ENCODE measurements around the gene CCDC7.
"Not testable (repeated sequence)": the region's sequence is repeated elsewhere in the genome, so short reads cannot be mapped to it uniquely, and the experiment has no call there.

The CCDC7 gene

GRCh38 chr10:32538256-32538655 lies 92.3 kb downstream of the CCDC7 start:
- no peak overlapping the region for H3K4me3 ChIP-seq (ENCODE audit: low read depth, low read length)
- no peak for DNase-seq (ENCODE audit: low read depth)

GRCh38 chr10:32540691-32541470 lies 94.9 kb downstream of the CCDC7 start:
- DNase-seq (ENCODE audit: low read depth) = no peak
- no peak overlapping the region for H3K4me3 ChIP-seq (ENCODE audit: low read depth, low read length)

GRCh38 chr10:32548208-32548607 lies 102.3 kb downstream of the CCDC7 start:
- no peak for DNase-seq (ENCODE audit: low read depth)
- H3K4me3 ChIP-seq (ENCODE audit: low read depth, low read length) = no peak overlapping the region

GRCh38 chr10:32556783-32557395 lies 110.9 kb downstream of the CCDC7 start:
- DNase-seq (ENCODE audit: low read depth) = no peak
- H3K4me3 ChIP-seq (ENCODE audit: low read depth, low read length) = no peak overlapping the region

- H3K4me3 ChIP-seq (ENCODE audit: low read depth, low read length) = not testable (repeated sequence)
Observed at GRCh38 chr10:32562695-32563094, 116.8 kb downstream of the CCDC7 start.

GRCh38 chr10:32577448-32577847 lies 131.5 kb downstream of the CCDC7 start:
- DNase-seq (ENCODE audit: low read depth) = no peak
- H3K4me3 ChIP-seq (ENCODE audit: low read depth, low read length) = no peak overlapping the region

More at GRCh38 chr10:32562695-32563094, 116.8 kb downstream of the CCDC7 start:
- DNase-seq (ENCODE audit: low read depth) = not testable (repeated sequence)

- no peak for DNase-seq (ENCODE audit: low read depth)
- no peak overlapping the region for H3K4me3 ChIP-seq (ENCODE audit: low read depth, low read length)
Observed at GRCh38 chr10:32582946-32583345, 137.0 kb downstream of the CCDC7 start.

- H3K4me3 ChIP-seq (ENCODE audit: low read depth, low read length); DNase-seq (ENCODE audit: low read depth): not testable (repeated sequence)
Observed at GRCh38 chr10:32598022-32598421, 152.1 kb downstream of the CCDC7 start.

- DNase-seq (ENCODE audit: low read depth) = no peak
- H3K4me3 ChIP-seq (ENCODE audit: low read depth, low read length) = no peak overlapping the region
Observed at GRCh38 chr10:32600317-32600716, 154.4 kb downstream of the CCDC7 start.

- DNase-seq (ENCODE audit: low read depth); H3K4me3 ChIP-seq (ENCODE audit: low read depth, low read length): not testable (repeated sequence)
Observed at GRCh38 chr10:32601562-32601961, 155.6 kb downstream of the CCDC7 start.

- no peak for DNase-seq (ENCODE audit: low read depth)
- H3K4me3 ChIP-seq (ENCODE audit: low read depth, low read length) = no peak overlapping the region
Observed at GRCh38 chr10:32605787-32606186, 159.8 kb downstream of the CCDC7 start.

- not testable (repeated sequence) for H3K4me3 ChIP-seq (ENCODE audit: low read depth, low read length); DNase-seq (ENCODE audit: low read depth)
Observed at GRCh38 chr10:32610543-32610942, 164.6 kb downstream of the CCDC7 start.

GRCh38 chr10:32616438-32616837 lies 170.5 kb downstream of the CCDC7 start:
- no peak overlapping the region for H3K4me3 ChIP-seq (ENCODE audit: low read depth, low read length)
- no peak for DNase-seq (ENCODE audit: low read depth)

GRCh38 chr10:32618482-32618881 lies 172.5 kb downstream of the CCDC7 start:
- no peak overlapping the region for H3K4me3 ChIP-seq (ENCODE audit: low read depth, low read length)
- no peak for DNase-seq (ENCODE audit: low read depth)

- no peak overlapping the region for H3K4me3 ChIP-seq (ENCODE audit: low read depth, low read length)
- DNase-seq (ENCODE audit: low read depth) = no peak
Observed at GRCh38 chr10:32621969-32622368, 176.0 kb downstream of the CCDC7 start.

- H3K4me3 ChIP-seq (ENCODE audit: low read depth, low read length) = no peak overlapping the region
- DNase-seq (ENCODE audit: low read depth) = no peak
Observed at GRCh38 chr10:32622409-32622808, 176.5 kb downstream of the CCDC7 start.

GRCh38 chr10:32627183-32627582 lies 181.2 kb downstream of the CCDC7 start:
- no peak for DNase-seq (ENCODE audit: low read depth)
- H3K4me3 ChIP-seq (ENCODE audit: low read depth, low read length) = no peak overlapping the region

GRCh38 chr10:32629910-32630309 lies 184.0 kb downstream of the CCDC7 start:
- no peak for DNase-seq (ENCODE audit: low read depth)
- H3K4me3 ChIP-seq (ENCODE audit: low read depth, low read length) = no peak overlapping the region

GRCh38 chr10:32646535-32646934 lies 200.6 kb downstream of the CCDC7 start:
- no peak overlapping the region for H3K4me3 ChIP-seq (ENCODE audit: low read depth, low read length)
- DNase-seq (ENCODE audit: low read depth) = no peak

GRCh38 chr10:32650246-32650655 lies 204.3 kb downstream of the CCDC7 start:
- DNase-seq (ENCODE audit: low read depth) = no peak
- H3K4me3 ChIP-seq (ENCODE audit: low read depth, low read length) = no peak overlapping the region

GRCh38 chr10:32657430-32657829 lies 211.5 kb downstream of the CCDC7 start:
- DNase-seq (ENCODE audit: low read depth); H3K4me3 ChIP-seq (ENCODE audit: low read depth, low read length): not testable (repeated sequence)
